CD8-positive, alpha-beta memory T cell (primary cell): Measurements from ENCODE around the gene NOC2L. TPM values are rescaled to one million over a fixed set of nuclear protein-coding genes. Genes with fewer than 3 reads are reported as not detected.
A peak's percentile ranks its signal among the peaks of the same experiment; 100 is the strongest.

Experiments used
- CTCF ChIA-PET: fragments of 350-600 bp; sonication (Branson Sonifier 250); formaldehyde crosslinking; loops from one replicate; lab custom pipeline; 2021; ENCODE audit warnings: antibody characterized with exemption; lab: Charles Lee
- POLR2A ChIA-PET: fragments of 350-600 bp; sonication (Branson Sonifier 250); formaldehyde crosslinking; loops from one replicate; lab custom pipeline; 2021; ENCODE audit warnings: antibody characterized with exemption; lab: Charles Lee
- DNase-seq, 5 donors: peaks; one replicate each; pipeline versions ENCODE4 v3.0.0 to v3.0.0-alpha.2; 2020 to 2022; ENCODE audit warnings: mixed read lengths in 1 of 5
- H3K27ac ChIP-seq: one replicate; pipeline ENCODE4 v1.7.0; 2013; ENCODE audit warnings: low read depth, mild to moderate bottlenecking, low read length, moderate library complexity
- H3K27me3 ChIP-seq: 2 replicates; pipeline ENCODE4 v1.7.0; 2013; ENCODE audit warnings: low read length, mild to moderate bottlenecking; ENCODE audit not compliant: insufficient read depth, poor library complexity, severe bottlenecking
- H3K36me3 ChIP-seq: 2 replicates; pipeline ENCODE4 v1.7.0; 2013; ENCODE audit warnings: mild to moderate bottlenecking, low read length, moderate library complexity; ENCODE audit not compliant: insufficient read depth
- H3K4me1 ChIP-seq: 2 replicates; pipeline ENCODE4 v1.7.0; 2013; ENCODE audit warnings: mild to moderate bottlenecking, low read length, moderate library complexity; ENCODE audit not compliant: insufficient read depth
- H3K4me3 ChIP-seq: 2 replicates; pipeline ENCODE4 v1.7.0; 2013; ENCODE audit warnings: mild to moderate bottlenecking, low read length
- H3K9me3 ChIP-seq: 2 replicates; pipeline ENCODE4 v1.7.0; 2013; ENCODE audit warnings: mild to moderate bottlenecking, low read length
- H3K27ac Mint-ChIP-seq, 8 donors: one replicate each; pipeline ENCODE4 v1.8.0; 2020 to 2021; ENCODE audit warnings: mixed read lengths in 8 of 8, mild to moderate bottlenecking in 6 of 8, inconsistent platforms in 3 of 8, moderate library complexity in 3 of 8
- H3K27me3 Mint-ChIP-seq, 2 donors: one replicate each; pipeline ENCODE4 v1.8.0; 2020 to 2021; ENCODE audit warnings: mixed read lengths in 2 of 2, mild to moderate bottlenecking in 1 of 2, moderate library complexity in 1 of 2
- H3K36me3 Mint-ChIP-seq, 3 donors: one replicate each; pipeline ENCODE4 v1.8.0; 2020 to 2021; ENCODE audit warnings: mixed read lengths in 3 of 3, inconsistent platforms in 1 of 3, mild to moderate bottlenecking in 1 of 3
- H3K4me1 Mint-ChIP-seq, 3 donors: one replicate each; pipeline ENCODE4 v1.8.0; 2020 to 2021; ENCODE audit warnings: mixed read lengths in 3 of 3, inconsistent platforms in 1 of 3, mild to moderate bottlenecking in 1 of 3
- H3K4me3 Mint-ChIP-seq, 7 donors: one replicate each; pipeline ENCODE4 v1.8.0; 2020 to 2021; ENCODE audit warnings: mixed read lengths in 7 of 7, mild to moderate bottlenecking in 6 of 7, moderate library complexity in 4 of 7, inconsistent platforms in 2 of 7
- H3K9me3 Mint-ChIP-seq, 5 donors: one replicate each; pipeline ENCODE4 v1.8.0; 2020 to 2022; ENCODE audit warnings: mixed read lengths in 5 of 5, mild to moderate bottlenecking in 3 of 5, moderate library complexity in 2 of 5, inconsistent platforms in 1 of 5
- polyA plus RNA-seq: library from polyadenylated mRNA; unstranded; fragments of 300-500 nt; fragmentation: Illumina TruSeq; gene quantifications from one replicate; pipeline ENCODE4 v1.2.3, GENCODE V29; 2021
- total RNA-seq, 2 experiments: library from RNA; stranded (reverse); gene quantifications; one replicate each; pipeline ENCODE4 v1.2.3, GENCODE V29; 2021

NOC2L gene
- total and polyA plus RNA-seq, 3 experiments from 2014 or later: 72.3 to 187 (median 175) TPM

DNA sequence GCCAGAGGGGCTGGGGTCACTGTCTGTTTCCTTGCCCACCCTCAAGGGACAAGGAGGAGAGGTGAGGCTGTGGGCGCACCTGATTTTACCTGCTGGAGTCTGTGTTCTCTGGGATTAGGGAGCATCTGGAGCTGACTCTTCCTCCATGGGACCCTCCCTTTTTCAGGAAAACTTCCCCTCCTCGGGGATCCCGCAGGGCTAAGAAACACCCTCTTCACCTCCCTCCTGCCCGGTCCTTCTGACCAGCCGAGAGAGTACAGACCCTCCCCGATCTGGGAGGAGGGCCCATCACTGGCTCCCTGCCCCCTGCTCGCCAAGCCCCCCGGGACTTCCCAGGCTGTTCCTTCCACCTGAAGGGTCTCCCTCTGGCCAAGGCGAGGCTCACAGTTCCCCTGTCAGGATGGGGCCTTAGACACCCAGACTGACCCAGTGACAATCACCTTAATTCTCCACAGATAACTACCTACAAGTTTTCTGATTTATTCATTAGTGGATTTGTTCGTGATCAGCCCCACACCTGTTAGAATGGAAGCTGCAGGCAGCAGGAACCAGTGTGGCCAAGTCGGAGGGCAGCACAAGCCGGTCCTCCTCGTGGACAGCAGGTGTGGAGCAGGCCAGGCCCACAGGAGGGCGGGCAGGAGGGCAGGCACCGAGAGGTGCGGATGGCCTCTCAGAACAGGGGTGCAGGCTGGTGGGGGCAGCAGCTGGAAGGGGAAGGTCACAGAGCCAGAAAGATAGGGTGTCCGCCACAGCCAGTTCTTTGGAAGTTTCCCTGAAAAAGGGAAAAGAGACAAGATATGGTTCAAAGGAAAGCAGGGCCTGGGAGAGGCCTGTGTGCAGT is 51.2 kb downstream of the NOC2L start:
- H3K4me1 ChIP-seq: no peaks in the 10 kb centered on the region
- Mint-ChIP-seq H3K9me3 (peaks cover 0 to 5% (median 1%) of the 10 kb centered on the region in 5 donors), H3K27ac (no peak overlapping the region), H3K36me3 (no peaks in the 10 kb centered on the region), H3K27me3 (peaks cover 23 to 45% of the 10 kb centered on the region in 2 donors), H3K4me1 (peaks cover 5 to 22% (median 9%) of the 10 kb centered on the region in 3 donors), H3K4me3 (no peak overlapping the region)
- H3K4me3 ChIP-seq: no peak overlapping the region
- H3K36me3 ChIP-seq: no peaks in the 10 kb centered on the region
- no peaks in the 10 kb centered on the region for H3K9me3 ChIP-seq
- peaks cover 13% of the 10 kb centered on the region for H3K27me3 ChIP-seq
- no peak for DNase-seq
- H3K27ac ChIP-seq: no peak overlapping the region
- ChIA-PET CTCF (no interaction called here), POLR2A (no interaction called here)

DNA sequence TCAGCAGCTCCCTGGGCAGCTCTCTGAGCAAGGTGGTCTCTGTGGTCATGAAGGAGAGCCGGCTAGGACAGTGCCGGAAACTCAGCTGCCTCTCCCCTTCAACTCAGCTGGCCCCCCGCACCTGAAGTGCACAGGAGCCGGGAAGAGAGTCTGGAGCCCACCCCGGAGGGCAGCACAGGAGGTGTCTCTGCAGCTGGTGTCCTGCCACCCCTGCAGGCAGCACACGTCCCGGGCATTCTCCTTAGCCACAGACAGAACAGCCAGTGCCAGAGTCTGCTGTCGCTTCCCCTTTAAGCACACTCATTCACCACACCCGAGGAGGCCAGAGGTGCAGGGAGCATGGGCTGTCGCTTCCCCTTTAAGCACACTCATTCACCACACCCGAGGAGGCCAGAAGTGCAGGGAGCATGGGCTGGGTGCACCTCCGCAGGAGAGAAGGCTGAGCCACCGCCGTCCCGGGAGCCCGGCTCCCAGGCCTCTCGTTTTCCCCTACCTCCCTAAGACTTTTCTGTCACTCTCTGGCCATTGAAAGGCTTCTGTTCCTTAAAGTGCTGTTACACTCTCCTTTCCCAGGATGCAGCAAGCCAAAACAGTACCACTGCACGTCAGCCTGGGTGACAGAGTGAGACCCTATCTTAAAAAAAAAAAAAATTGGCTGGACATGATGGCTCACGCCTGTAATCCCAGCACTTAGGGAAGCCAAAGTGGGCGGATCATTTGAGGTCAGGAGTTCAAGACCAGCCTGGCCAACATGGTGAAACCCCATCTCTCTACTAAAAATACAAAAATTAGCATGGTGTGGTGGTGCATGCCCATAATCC is 52.2 kb downstream of the NOC2L start:
- H3K4me3 Mint-ChIP-seq: peak overlapping the region in 4 of 7 donors; percentile 20 to 81 (median 35)

DNA sequence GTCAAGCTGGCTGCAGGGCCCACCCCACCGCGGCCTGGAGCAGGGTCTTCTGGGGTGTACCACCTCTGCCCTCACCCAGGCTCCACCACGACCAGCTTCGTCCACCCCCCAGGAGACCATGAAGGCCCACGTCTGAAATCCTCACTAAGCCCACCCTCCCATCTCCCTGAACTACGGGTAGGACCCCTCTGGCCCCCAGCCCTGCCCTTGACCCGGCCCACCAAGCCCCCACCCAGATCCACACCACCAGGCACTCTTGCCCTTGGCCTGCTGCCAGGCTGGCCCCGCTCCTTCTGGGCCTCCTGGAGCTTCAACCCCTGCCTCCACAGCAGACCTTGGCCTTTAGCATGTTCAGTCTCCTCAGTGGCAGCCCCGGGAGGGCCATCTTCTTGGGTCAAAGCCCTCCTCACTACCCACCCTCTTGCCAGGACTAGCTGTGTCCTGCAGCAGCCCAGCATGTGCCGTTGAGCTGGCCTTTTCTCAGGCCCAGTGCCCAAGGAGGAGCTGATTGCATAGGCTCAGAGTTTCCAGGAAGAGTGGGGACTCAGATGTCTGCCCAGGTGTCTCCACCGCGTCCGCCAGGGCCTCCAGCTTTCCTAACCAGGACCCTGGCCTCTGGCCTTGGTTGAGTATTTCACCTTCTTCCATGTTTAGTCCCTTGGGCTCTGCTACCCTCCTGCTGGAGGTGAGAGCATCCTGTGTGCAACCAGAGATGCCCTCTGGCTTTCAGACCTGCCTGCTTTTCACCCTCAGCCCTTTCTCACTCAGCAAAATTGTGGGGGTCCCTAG is 53.1 kb downstream of the NOC2L start:
- H3K27ac ChIP-seq: no peak overlapping the region
- no peaks in the 10 kb centered on the region for H3K36me3 Mint-ChIP-seq
- no peak overlapping the region for H3K4me3 ChIP-seq
- no peaks in the 10 kb centered on the region for H3K36me3 ChIP-seq
- H3K27me3 Mint-ChIP-seq: peaks cover 24 to 40% of the 10 kb centered on the region in 2 donors
- H3K9me3 ChIP-seq: no peaks in the 10 kb centered on the region
- H3K4me1 ChIP-seq: no peaks in the 10 kb centered on the region
- H3K9me3 Mint-ChIP-seq: peaks cover 0 to 5% (median 1%) of the 10 kb centered on the region in 5 donors
- DNase-seq: no peak
- CTCF ChIA-PET: interaction anchor here (1.3 to 2.5 kb wide), 6 partner anchors 11 to 84 kb away, joined by 3 to 13 read pairs (median 4); partner anchors contain the start of gene NOC2L
- POLR2A ChIA-PET: no interaction called here
- H3K27me3 ChIP-seq: peaks cover 10% of the 10 kb centered on the region
- peaks cover 5 to 19% (median 9%) of the 10 kb centered on the region in 3 donors for H3K4me1 Mint-ChIP-seq
- peak overlapping the region in 5 of 7 donors; percentile 66 to 81 (median 70) for H3K4me3 Mint-ChIP-seq
- H3K27ac Mint-ChIP-seq: peak overlapping the region in 2 of 8 donors; percentile 27 to 29

More for the DNA sequence above, 52.2 kb downstream of the NOC2L start:
- Histone ChIP-seq H3K36me3 (no peaks in the 10 kb centered on the region), H3K9me3 (no peaks in the 10 kb centered on the region), H3K4me3 (no peak overlapping the region), H3K27me3 (peaks cover 13% of the 10 kb centered on the region), H3K27ac (no peak overlapping the region), H3K4me1 (no peaks in the 10 kb centered on the region)
- peaks cover 24 to 40% of the 10 kb centered on the region in 2 donors for H3K27me3 Mint-ChIP-seq
- no peaks in the 10 kb centered on the region for H3K36me3 Mint-ChIP-seq
- no peak for DNase-seq
- peaks cover 5 to 22% (median 9%) of the 10 kb centered on the region in 3 donors for H3K4me1 Mint-ChIP-seq
- POLR2A ChIA-PET: no interaction called here
- CTCF ChIA-PET: interaction anchor here (2.4 to 2.5 kb wide), 2 partner anchors 14 to 69 kb away, joined by 13 read pairs; no protein-coding TSS in a partner anchor
- H3K9me3 Mint-ChIP-seq: peaks cover 0 to 5% (median 1%) of the 10 kb centered on the region in 5 donors
- H3K27ac Mint-ChIP-seq: peak overlapping the region in 1 of 8 donors; percentile 27

DNA sequence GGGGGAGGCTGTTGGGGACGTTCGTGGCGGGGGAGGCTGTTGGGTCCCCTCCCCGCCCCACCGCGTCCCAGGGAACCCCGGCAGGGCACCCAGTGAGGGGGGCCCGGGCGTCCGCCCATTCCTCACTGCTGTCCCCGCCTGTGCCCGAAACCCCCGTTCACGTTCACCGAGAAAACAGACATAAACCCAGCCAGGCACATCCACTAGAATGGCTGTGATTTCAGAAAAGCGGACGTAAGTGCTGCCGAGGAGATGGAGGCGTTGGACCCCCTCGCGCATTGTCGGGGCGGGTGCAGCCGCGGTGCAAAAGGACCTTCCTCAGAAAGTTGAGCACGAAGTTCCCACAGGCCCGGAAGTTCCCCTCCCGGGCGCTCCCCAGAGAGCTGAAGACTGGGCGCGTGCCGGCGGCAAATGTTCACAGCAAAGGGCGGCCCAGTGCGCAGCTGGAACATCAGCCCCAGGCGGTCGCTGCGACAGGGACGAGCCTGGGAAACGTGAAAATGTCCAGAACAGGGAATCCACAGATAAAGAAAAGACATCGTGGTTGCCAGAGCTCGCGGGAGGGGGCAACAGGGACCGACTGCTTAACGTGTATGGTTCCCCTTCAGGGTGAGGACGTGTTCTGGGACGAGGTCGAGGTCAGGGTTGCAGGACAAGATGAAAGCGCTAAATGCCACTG is 53.8 kb downstream of the NOC2L start:
- Mint-ChIP-seq H3K27ac (peak overlapping the region in 3 of 8 donors; percentile 29 to 72 (median 40)), H3K4me3 (peak overlapping the region in 6 of 7 donors; percentile 66 to 76 (median 69)), H3K27me3 (peaks cover 23 to 43% of the 10 kb centered on the region in 2 donors), H3K36me3 (no peaks in the 10 kb centered on the region), H3K9me3 (peaks cover 0 to 2% (median 1%) of the 10 kb centered on the region in 5 donors), H3K4me1 (peaks cover 5 to 19% (median 9%) of the 10 kb centered on the region in 3 donors)
- H3K4me3 ChIP-seq: no peak overlapping the region
- DNase-seq: peak in 1 of 5 donors; percentile 26
- H3K27ac ChIP-seq: no peak overlapping the region
- H3K9me3 ChIP-seq: no peaks in the 10 kb centered on the region
- ChIA-PET CTCF (interaction anchor here (0.8 to 2.5 kb wide), 11 partner anchors 12 to 217 kb away, joined by 3 to 13 read pairs (median 4); partner anchors contain the start of genes NOC2L and PLEKHN1), POLR2A (interaction anchor here (0.7 kb wide), 2 partner anchors 54 to 723 kb away, joined by 3 read pairs; partner anchors contain the start of gene NOC2L)
- H3K36me3 ChIP-seq: no peaks in the 10 kb centered on the region
- peaks cover 7% of the 10 kb centered on the region for H3K27me3 ChIP-seq
- H3K4me1 ChIP-seq: no peaks in the 10 kb centered on the region

DNA sequence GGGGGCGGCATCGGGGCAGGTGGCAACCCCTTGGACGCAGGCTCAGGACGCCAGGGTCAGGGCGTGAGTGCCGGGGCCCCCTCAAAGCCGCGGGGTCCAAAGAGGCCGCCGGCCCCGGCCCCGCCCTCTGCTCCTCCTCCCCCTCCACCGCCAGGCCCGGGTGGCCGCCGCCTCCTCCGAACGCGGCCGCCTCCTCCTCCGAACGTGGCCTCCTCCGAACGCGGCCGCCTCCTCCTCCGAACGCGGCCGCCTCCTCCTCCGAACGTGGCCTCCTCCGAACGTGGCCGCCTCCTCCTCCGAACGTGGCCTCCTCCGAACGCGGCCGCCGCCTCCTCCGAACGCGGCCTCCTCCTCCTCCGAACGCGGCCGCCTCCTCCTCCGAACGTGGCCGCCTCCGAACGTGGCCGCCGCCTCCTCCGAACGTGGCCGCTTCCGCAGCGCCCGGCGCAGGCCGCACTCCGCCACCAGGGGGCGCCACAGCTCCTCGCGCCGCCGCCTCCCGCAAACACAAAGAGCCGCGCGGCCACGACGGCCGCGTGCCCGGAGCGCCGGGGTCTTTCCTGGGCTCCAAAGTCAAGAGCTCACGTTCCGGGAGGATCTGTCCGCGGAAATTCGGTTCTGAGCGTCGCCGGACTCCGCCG is 54.6 kb downstream of the NOC2L start:
- Histone ChIP-seq H3K27me3 (peaks cover 10% of the 10 kb centered on the region), H3K4me1 (no peaks in the 10 kb centered on the region), H3K4me3 (no peak overlapping the region), H3K36me3 (no peaks in the 10 kb centered on the region), H3K27ac (no peak overlapping the region), H3K9me3 (no peaks in the 10 kb centered on the region)
- CTCF ChIA-PET: interaction anchor here (0.8 to 2.5 kb wide), 11 partner anchors 12 to 218 kb away, joined by 3 to 13 read pairs (median 4); partner anchors contain the start of genes NOC2L and PLEKHN1
- Mint-ChIP-seq H3K4me1 (peaks cover 5 to 19% (median 9%) of the 10 kb centered on the region in 3 donors), H3K36me3 (no peaks in the 10 kb centered on the region), H3K27me3 (peaks cover 25 to 47% of the 10 kb centered on the region in 2 donors), H3K4me3 (peak overlapping the region; percentile 23 to 76 (median 70)), H3K9me3 (peaks cover 0 to 4% (median 1%) of the 10 kb centered on the region in 5 donors), H3K27ac (peak overlapping the region in 1 of 8 donors; percentile 15)
- peak; percentile 72 to 87 (median 83) for DNase-seq
- POLR2A ChIA-PET: interaction anchor here (0.7 kb wide), 2 partner anchors 55 to 724 kb away, joined by 3 read pairs; partner anchors contain the start of gene NOC2L

DNA sequence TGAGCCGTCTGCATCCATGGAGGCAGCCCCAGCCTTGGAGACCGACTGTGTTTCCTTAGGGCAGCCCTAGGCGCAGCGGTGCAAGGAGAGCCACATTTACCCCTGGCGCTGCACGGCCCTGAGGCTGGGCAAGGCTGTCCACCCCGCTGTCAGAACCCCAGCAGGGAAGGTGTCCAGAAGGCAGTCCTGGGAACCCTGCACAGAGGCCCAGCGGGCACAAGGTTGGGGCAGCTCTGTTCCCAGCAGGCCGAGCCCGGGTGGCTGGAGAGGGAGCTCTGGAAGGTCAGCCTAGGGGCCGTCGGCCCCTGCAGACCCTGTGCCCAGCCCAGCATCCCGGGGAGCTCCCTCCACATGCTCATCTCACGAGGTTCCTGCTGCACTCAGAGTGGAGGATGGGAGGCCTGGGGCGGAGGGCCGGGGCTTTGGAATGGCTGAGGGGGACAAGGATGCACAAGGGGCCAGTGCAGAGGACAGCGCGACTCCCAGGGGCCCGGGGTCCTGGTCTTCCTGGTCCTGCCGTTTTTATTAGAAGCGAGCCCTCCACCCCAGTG is 55.3 kb downstream of the NOC2L start:
- H3K36me3 Mint-ChIP-seq: no peaks in the 10 kb centered on the region
- H3K4me3 ChIP-seq: no peak overlapping the region
- no peaks in the 10 kb centered on the region for H3K9me3 ChIP-seq
- no peak for DNase-seq
- no peak overlapping the region for H3K27ac ChIP-seq
- peaks cover 13% of the 10 kb centered on the region for H3K27me3 ChIP-seq
- H3K27me3 Mint-ChIP-seq: peaks cover 27 to 47% of the 10 kb centered on the region in 2 donors
- no peaks in the 10 kb centered on the region for H3K36me3 ChIP-seq
- ChIA-PET CTCF (interaction anchor here (0.9 kb wide), 1 partner anchor 34 kb away, joined by 3 read pairs; no protein-coding TSS in a partner anchor), POLR2A (no interaction called here)
- peaks cover 0 to 4% (median 1%) of the 10 kb centered on the region in 5 donors for H3K9me3 Mint-ChIP-seq
- H3K4me3 Mint-ChIP-seq: peak overlapping the region in 3 of 7 donors; percentile 41 to 66 (median 59)
- H3K4me1 Mint-ChIP-seq: peaks cover 6 to 19% (median 9%) of the 10 kb centered on the region in 3 donors
- peaks cover under 1% of the 10 kb centered on the region for H3K4me1 ChIP-seq
- no peak overlapping the region for H3K27ac Mint-ChIP-seq
